GM23248 (cell line): ENCODE measurements around the gene SPATA12.

Experiments
- EZH2 ChIP-seq: fragments of 200-600 bp; sonication (generic); IDR thresholded peaks from 2 replicates; pipeline ENCODE4 v1.6.1; 2018; ENCODE audit warnings: antibody characterized with exemption, mild to moderate bottlenecking; ENCODE audit not compliant: insufficient read depth, poor library complexity, severe bottlenecking
- EZH2phosphoT487 ChIP-seq: fragments of 200-600 bp; sonication (generic); IDR thresholded peaks from 2 replicates; pipeline ENCODE4 v1.6.1; 2018; ENCODE audit warnings: antibody characterized with exemption, moderate library complexity, mild to moderate bottlenecking, low read depth; ENCODE audit not compliant: insufficient read depth

GRCh38 chr3:57116501-57116900 lies 56.0 kb downstream of the SPATA12 start:
- TF ChIP-seq EZH2phosphoT487 (no peak), EZH2 (no peak)
